T-helper 2 cell treated with Interferon-gamma antibody and Interleukin-4, amounts not matched to agents 5 μg/mL and 100 μg/mL, for 36 hours (primary cell): Measurements from ENCODE around the gene ACCS.

ENCODE experiments used
- DNase-seq: peaks from one replicate; pipeline ENCODE4 v3.0.0; 2021; ENCODE audit warnings: low spot score
- H3K27ac Mint-ChIP-seq: one replicate; pipeline ENCODE4 v1.8.0; 2021; ENCODE audit warnings: mild to moderate bottlenecking, mixed read lengths
- H3K27me3 Mint-ChIP-seq: one replicate; pipeline ENCODE4 v1.8.0; 2021; ENCODE audit warnings: low read depth, mixed read lengths
- H3K36me3 Mint-ChIP-seq: one replicate; pipeline ENCODE4 v1.8.0; 2021; ENCODE audit warnings: low read depth, mixed read lengths
- H3K4me1 Mint-ChIP-seq: one replicate; pipeline ENCODE4 v1.8.0; 2021; ENCODE audit warnings: low read depth, mixed read lengths
- H3K4me3 Mint-ChIP-seq: one replicate; pipeline ENCODE4 v1.8.0; 2022; ENCODE audit warnings: mild to moderate bottlenecking, moderate library complexity, mixed read lengths
- H3K9me3 Mint-ChIP-seq: one replicate; pipeline ENCODE4 v1.8.0; 2021; ENCODE audit warnings: mixed read lengths

Gene ACCS

DNA sequence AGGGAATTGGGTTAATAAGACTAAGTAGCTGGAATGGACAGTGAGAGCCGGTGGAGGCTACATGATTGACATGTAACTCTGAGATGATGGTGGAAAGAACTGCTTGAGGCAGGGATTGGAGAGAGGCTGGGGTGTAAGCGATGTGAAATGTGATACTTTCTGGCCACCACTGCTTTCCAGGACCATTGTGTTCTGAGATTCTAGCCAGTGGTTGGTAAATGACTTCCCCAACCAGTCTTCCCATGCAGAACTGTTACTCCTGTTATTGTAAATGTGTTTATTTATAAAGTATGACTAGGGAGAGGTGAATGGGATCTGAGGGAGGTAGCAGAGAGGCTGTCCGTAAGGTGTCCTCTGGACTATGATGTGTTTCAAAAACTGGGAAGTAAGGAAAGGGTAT is 47.5 kb downstream of the ACCS start:
- H3K4me3 Mint-ChIP-seq: no peak overlapping the region
- peaks cover 32% of the 10 kb centered on the region for H3K36me3 Mint-ChIP-seq
- no peaks in the 10 kb centered on the region for H3K9me3 Mint-ChIP-seq
- H3K4me1 Mint-ChIP-seq: peaks cover 4% of the 10 kb centered on the region
- H3K27me3 Mint-ChIP-seq: no peaks in the 10 kb centered on the region
- DNase-seq: no peak
- no peak overlapping the region for H3K27ac Mint-ChIP-seq

DNA sequence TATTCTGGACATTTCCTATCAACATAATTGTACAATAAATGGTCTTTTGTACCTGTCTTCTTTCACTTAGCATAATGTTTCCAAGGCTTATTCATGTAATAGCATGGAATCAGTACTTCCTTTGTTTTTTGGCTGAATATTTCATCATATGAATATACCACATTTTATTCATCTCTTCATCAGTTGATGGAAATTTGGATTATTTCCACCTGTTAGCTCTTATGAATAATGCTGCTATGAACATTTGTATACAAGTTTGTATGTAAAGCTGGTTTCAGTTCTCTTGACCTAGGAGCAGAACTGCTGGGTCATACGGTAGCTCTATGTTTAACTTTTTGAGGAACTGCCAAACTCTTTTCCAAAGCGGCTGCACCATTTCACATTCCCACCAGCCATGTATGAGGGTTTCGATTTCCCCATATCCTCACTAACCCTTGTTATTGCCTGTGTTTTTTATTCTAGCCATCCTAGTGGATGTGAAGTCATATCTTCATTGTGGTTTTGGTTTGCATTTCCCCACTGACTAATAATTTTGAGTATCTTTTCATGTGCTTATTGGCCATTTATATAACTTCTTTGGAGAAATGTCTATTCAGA is 50.3 kb downstream of the ACCS start:
- H3K4me3 Mint-ChIP-seq: no peak overlapping the region
- no peaks in the 10 kb centered on the region for H3K4me1 Mint-ChIP-seq
- H3K9me3 Mint-ChIP-seq: no peaks in the 10 kb centered on the region
- DNase-seq: no peak
- peaks cover 29% of the 10 kb centered on the region for H3K36me3 Mint-ChIP-seq
- no peaks in the 10 kb centered on the region for H3K27me3 Mint-ChIP-seq
- no peak overlapping the region for H3K27ac Mint-ChIP-seq

DNA sequence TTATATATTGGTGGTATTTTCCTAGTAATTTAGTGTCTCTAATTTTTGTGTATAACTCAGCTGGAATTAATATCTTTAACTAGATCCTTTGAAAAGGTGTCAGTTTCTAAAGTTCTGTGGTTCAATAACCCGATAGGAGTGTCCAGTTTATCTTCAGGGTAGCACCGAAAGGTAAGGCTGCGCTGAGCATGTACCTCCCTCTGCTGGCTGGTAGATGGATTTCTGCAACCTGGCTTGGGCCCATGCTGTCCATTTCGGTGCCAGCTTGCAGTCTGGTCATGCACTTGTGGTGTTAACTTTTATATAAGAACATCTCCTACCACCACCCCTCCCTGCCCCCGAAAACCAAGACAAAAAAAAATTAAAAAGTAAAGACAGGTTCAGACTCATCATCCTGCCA is 54.1 kb downstream of the ACCS start:
- H3K9me3 Mint-ChIP-seq: no peaks in the 10 kb centered on the region
- H3K27me3 Mint-ChIP-seq: no peaks in the 10 kb centered on the region
- no peak overlapping the region for H3K27ac Mint-ChIP-seq
- peaks cover 19% of the 10 kb centered on the region for H3K36me3 Mint-ChIP-seq
- DNase-seq: no peak
- H3K4me1 Mint-ChIP-seq: no peaks in the 10 kb centered on the region
- H3K4me3 Mint-ChIP-seq: no peak overlapping the region

DNA sequence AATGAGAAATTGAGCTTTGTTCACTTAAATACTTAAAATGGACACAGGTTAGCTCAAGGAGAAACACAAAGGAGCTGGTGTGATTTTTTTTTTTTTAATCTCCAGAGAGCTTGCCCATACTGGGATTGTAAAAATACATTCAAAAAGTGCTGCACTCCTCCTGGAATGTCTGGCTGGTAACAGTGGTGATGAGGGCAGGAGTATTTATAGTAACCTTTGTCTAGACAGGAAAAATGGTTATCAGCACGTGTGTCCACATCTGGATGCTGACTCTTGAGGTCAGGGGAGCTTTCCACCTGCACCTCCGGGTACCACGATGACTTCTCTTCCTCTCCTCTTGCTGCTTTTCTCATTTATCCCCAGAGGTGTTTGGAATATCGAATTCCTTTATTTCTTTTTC is 59.5 kb downstream of the ACCS start:
- no peak overlapping the region for H3K27ac Mint-ChIP-seq
- no peaks in the 10 kb centered on the region for H3K4me1 Mint-ChIP-seq
- H3K9me3 Mint-ChIP-seq: no peaks in the 10 kb centered on the region
- no peak overlapping the region for H3K4me3 Mint-ChIP-seq
- no peak for DNase-seq
- no peaks in the 10 kb centered on the region for H3K27me3 Mint-ChIP-seq
- peaks cover 25% of the 10 kb centered on the region for H3K36me3 Mint-ChIP-seq

GRCh38 chr11:44126304-44126703 is 60.2 kb downstream of the ACCS start:
- Mint-ChIP-seq H3K4me3 (no peak overlapping the region), H3K27ac (no peak overlapping the region), H3K27me3 (no peaks in the 10 kb centered on the region), H3K9me3 (no peaks in the 10 kb centered on the region), H3K4me1 (no peaks in the 10 kb centered on the region), H3K36me3 (peaks cover 27% of the 10 kb centered on the region)
- DNase-seq: no peak

DNA sequence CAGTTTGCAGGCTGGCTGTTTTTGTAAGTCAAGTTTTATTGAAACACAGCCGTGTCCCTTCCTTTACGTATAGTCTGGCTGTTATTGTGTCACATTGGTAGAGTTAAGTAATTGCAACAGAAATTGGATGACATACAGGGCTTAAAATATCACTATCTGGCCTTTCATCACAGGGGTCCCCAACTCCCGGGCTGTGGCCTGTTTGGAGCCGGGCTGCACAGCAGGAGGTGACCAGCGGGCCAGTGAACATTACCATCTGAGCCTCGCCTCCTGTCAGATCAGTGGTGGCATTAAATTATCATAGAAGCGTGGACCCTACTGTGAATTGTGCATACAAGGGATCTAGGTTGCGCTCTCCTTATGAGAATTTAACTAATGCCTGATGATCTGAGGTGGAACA is 61.1 kb downstream of the ACCS start:
- no peak overlapping the region for H3K27ac Mint-ChIP-seq
- H3K36me3 Mint-ChIP-seq: peaks cover 29% of the 10 kb centered on the region
- H3K9me3 Mint-ChIP-seq: no peaks in the 10 kb centered on the region
- no peak for DNase-seq
- no peaks in the 10 kb centered on the region for H3K27me3 Mint-ChIP-seq
- H3K4me1 Mint-ChIP-seq: no peaks in the 10 kb centered on the region
- no peak overlapping the region for H3K4me3 Mint-ChIP-seq

GRCh38 chr11:44128729-44129128 is 62.7 kb downstream of the ACCS start:
- H3K4me3 Mint-ChIP-seq: no peak overlapping the region
- H3K27me3 Mint-ChIP-seq: no peaks in the 10 kb centered on the region
- H3K36me3 Mint-ChIP-seq: peaks cover 29% of the 10 kb centered on the region
- no peaks in the 10 kb centered on the region for H3K4me1 Mint-ChIP-seq
- DNase-seq: no peak
- no peaks in the 10 kb centered on the region for H3K9me3 Mint-ChIP-seq
- H3K27ac Mint-ChIP-seq: no peak overlapping the region

GRCh38 chr11:44130751-44131150 is 64.7 kb downstream of the ACCS start:
- H3K9me3 Mint-ChIP-seq: no peaks in the 10 kb centered on the region
- no peak overlapping the region for H3K4me3 Mint-ChIP-seq
- no peaks in the 10 kb centered on the region for H3K4me1 Mint-ChIP-seq
- no peaks in the 10 kb centered on the region for H3K27me3 Mint-ChIP-seq
- peaks cover 31% of the 10 kb centered on the region for H3K36me3 Mint-ChIP-seq
- DNase-seq: no peak
- no peak overlapping the region for H3K27ac Mint-ChIP-seq

GRCh38 chr11:44133335-44133946 is 67.4 kb downstream of the ACCS start:
- no peak overlapping the region for H3K4me3 Mint-ChIP-seq
- no peaks in the 10 kb centered on the region for H3K27me3 Mint-ChIP-seq
- peaks cover 24% of the 10 kb centered on the region for H3K36me3 Mint-ChIP-seq
- no peak for DNase-seq
- no peak overlapping the region for H3K27ac Mint-ChIP-seq
- no peaks in the 10 kb centered on the region for H3K9me3 Mint-ChIP-seq
- peaks cover 3% of the 10 kb centered on the region for H3K4me1 Mint-ChIP-seq
